A673 (cell line): ENCODE measurements around the gene GABRR2. TPM values are rescaled to one million over a fixed set of nuclear protein-coding genes. Genes with fewer than 3 reads are reported as not detected.

Experiments
- BruUV-seq: library from RNA; stranded (reverse); fragments of 400-500 nt; replicated peaks from 2 replicates; lab custom pipeline; 2021; lab: Mats Ljungman, UMichigan
- CTCF ChIA-PET: fragments of 300-600 bp; sonication (Branson Sonifier 250); formaldehyde crosslinking; loops from one replicate; lab custom pipeline; 2022; ENCODE audit warnings: antibody characterized with exemption; lab: Charles Lee
- POLR2A ChIA-PET: fragments of 300-600 bp; sonication (Branson Sonifier 250); formaldehyde crosslinking; loops from one replicate; lab custom pipeline; 2022; ENCODE audit warnings: antibody characterized with exemption; ENCODE audit not compliant: low non-redundant PET; lab: Charles Lee
- DNase-seq: peaks from one replicate; pipeline ENCODE4 v3.0.0-alpha.2; 2015; ENCODE audit warnings: low spot score
- H3K27ac ChIP-seq: fragments of 200-600 bp; sonication (generic); 2 replicates; pipeline ENCODE4 v1.5.1; 2016; ENCODE audit warnings: mixed run types, low read depth, mild to moderate bottlenecking, mixed read lengths, antibody characterized with exemption, low read length; ENCODE audit not compliant: poor library complexity, severe bottlenecking
- H3K27me3 ChIP-seq: fragments of 200-600 bp; sonication (generic); replicated peaks from 2 replicates; pipeline ENCODE4 v1.6.1; 2017; ENCODE audit warnings: mixed run types, low read depth, mild to moderate bottlenecking, mixed read lengths, antibody characterized with exemption, low read length; ENCODE audit not compliant: insufficient read depth, poor library complexity
- H3K36me3 ChIP-seq: fragments of 200-600 bp; sonication (generic); 2 replicates; pipeline ENCODE4 v1.6.1; 2016; ENCODE audit warnings: mixed run types, mild to moderate bottlenecking, mixed read lengths, antibody characterized with exemption, low read length; ENCODE audit not compliant: insufficient read depth, poor library complexity, severe bottlenecking
- H3K4me1 ChIP-seq: fragments of 200-600 bp; sonication (generic); 2 replicates; pipeline ENCODE4 v1.6.1; 2017; ENCODE audit warnings: mixed run types, mild to moderate bottlenecking, mixed read lengths, antibody characterized with exemption, low read length; ENCODE audit not compliant: insufficient read depth, poor library complexity, severe bottlenecking
- H3K4me3 ChIP-seq: fragments of 200-600 bp; sonication (generic); 2 replicates; pipeline ENCODE4 v1.5.1; 2016; ENCODE audit warnings: low read depth, mixed run types, mild to moderate bottlenecking, mixed read lengths, low read length; ENCODE audit not compliant: poor library complexity, severe bottlenecking
- H3K9me3 ChIP-seq: fragments of 200-600 bp; sonication (generic); 2 replicates; pipeline ENCODE4 v1.6.1; 2016; ENCODE audit warnings: mixed run types, low read depth, mild to moderate bottlenecking, mixed read lengths, antibody characterized with exemption, low read length; ENCODE audit not compliant: poor library complexity, severe bottlenecking
- CTCF ChIP-seq: fragments of 300-800, 200-600 bp; sonication (generic); conservative IDR thresholded peaks from 2 replicates; pipeline ENCODE4 v1.5.1; 2017; ENCODE audit warnings: low read depth, mild to moderate bottlenecking, antibody characterized with exemption, low read length, moderate library complexity, mixed read lengths
- EZH2 ChIP-seq: fragments of 200-600 bp; sonication (generic); IDR thresholded peaks from 2 replicates; pipeline ENCODE4 v1.6.1; 2017; ENCODE audit warnings: borderline replicate concordance, low read depth, mild to moderate bottlenecking, mixed read lengths, antibody characterized with exemption, low read length; ENCODE audit not compliant: poor library complexity, severe bottlenecking
- intact Hi-C: fragments of 100-400 bp; cut with micrococcal nuclease; formaldehyde crosslinking; loops from one replicate; pipeline ENCODE4 v1.10.0; 2022; ENCODE audit not compliant: unreplicated experiment
- total RNA-seq: library from RNA; stranded (reverse); gene quantifications from 2 replicates; pipeline ENCODE4 v1.2.3, GENCODE V29; 2021

The GABRR2 gene
- total RNA-seq, 1 experiment from 2014 or later = 0.67 TPM

- DNase-seq = no peak
- Histone ChIP-seq H3K27ac (no peak overlapping the region), H3K27me3 (no peaks in the 10 kb centered on the region), H3K4me3 (no peak overlapping the region), H3K4me1 (no peaks in the 10 kb centered on the region), H3K9me3 (no peaks in the 10 kb centered on the region), H3K36me3 (no peaks in the 10 kb centered on the region)
- TF ChIP-seq CTCF (no peak), EZH2 (no peak)
- POLR2A ChIA-PET = no interaction called here
- intact Hi-C loops = no loop called here
- CTCF ChIA-PET = interaction anchor here (0.7 kb wide), 1 partner anchor 16 kb away, joined by 4 read pairs; no protein-coding TSS in a partner anchor
- BruUV-seq = no TSS peak
Observed at GRCh38 chr6:89255417-89255816, 59.7 kb downstream of the GABRR2 start.

- Histone ChIP-seq H3K9me3 (no peaks in the 10 kb centered on the region), H3K4me3 (no peak overlapping the region), H3K27ac (no peak overlapping the region), H3K36me3 (no peaks in the 10 kb centered on the region), H3K27me3 (no peaks in the 10 kb centered on the region), H3K4me1 (no peaks in the 10 kb centered on the region)
- ChIA-PET POLR2A (interaction anchor here (0.7 kb wide), 1 partner anchor 15 kb away, joined by 4 read pairs; no protein-coding TSS in a partner anchor), CTCF (no interaction called here)
- DNase-seq = no peak
- intact Hi-C loops = no loop called here
- TF ChIP-seq EZH2 = no peak
- TF ChIP-seq CTCF = no peak
- BruUV-seq = no TSS peak
Observed at GRCh38 chr6:89254569-89254968, 60.5 kb downstream of the GABRR2 start.

- H3K36me3 ChIP-seq = no peaks in the 10 kb centered on the region
- H3K27ac ChIP-seq = no peak overlapping the region
- DNase-seq = no peak
- H3K4me1 ChIP-seq = no peaks in the 10 kb centered on the region
- no peaks in the 10 kb centered on the region for H3K9me3 ChIP-seq
- no peaks in the 10 kb centered on the region for H3K27me3 ChIP-seq
- H3K4me3 ChIP-seq = no peak overlapping the region
- intact Hi-C loops = no loop called here
- BruUV-seq = no TSS peak
- ChIA-PET CTCF (no interaction called here), POLR2A (no interaction called here)
- no peak for TF ChIP-seq CTCF
- no peak for TF ChIP-seq EZH2
Observed at GRCh38 chr6:89252907-89253306, 62.2 kb downstream of the GABRR2 start.
